ENCODE data around the gene C1QTNF2. TPM values are rescaled to one million over a fixed set of nuclear protein-coding genes. Genes with fewer than 3 reads are reported as not detected.
"Not testable (repeated sequence)": the region's sequence is repeated elsewhere in the genome, so short reads cannot be mapped to it uniquely, and the experiment has no call there.

Gene C1QTNF2
- polyA plus RNA-seq, 1 donor from 2014 or later, result 0.09 TPM

- no peak overlapping the region for H3K4me2 ChIP-seq (ENCODE audit: low read length)
These were observed 30.9 kb downstream of the C1QTNF2 start for GRCh38 chr5:160339406-160340130.

GRCh38 chr5:160334716-160335115 is 35.7 kb downstream of the C1QTNF2 start:
- not testable (repeated sequence) for H3K27me3 ChIP-seq (ENCODE audit: insufficient read depth, low read depth, low read length); H3K36me3 ChIP-seq (ENCODE audit: insufficient read depth, low read length); H3K9me2 ChIP-seq (ENCODE audit: insufficient read depth, low read length); H3K79me2 ChIP-seq (replicated peaks; ENCODE audit: insufficient read depth, low read length); H3K4me2 ChIP-seq (ENCODE audit: low read length); H3K27ac ChIP-seq (ENCODE audit: low read length); H3F3A ChIP-seq (ENCODE audit: insufficient read depth, low read length, poor library complexity, severe bottlenecking); H4K20me1 ChIP-seq (ENCODE audit: insufficient read depth); H3K4me3 ChIP-seq (ENCODE audit: low read length); H2AFZ ChIP-seq (ENCODE audit: low read depth, low read length); H3K9ac ChIP-seq (ENCODE audit: low read length); H3K9me3 ChIP-seq (ENCODE audit: low read length)

More at GRCh38 chr5:160339406-160340130, 30.9 kb downstream of the C1QTNF2 start:
- no peaks in the 10 kb centered on the region for H3K27me3 ChIP-seq (ENCODE audit: insufficient read depth, low read depth, low read length)
- no peak overlapping the region for H3K4me3 ChIP-seq (ENCODE audit: low read length)
- no peaks in the 10 kb centered on the region for H3K79me2 ChIP-seq (replicated peaks; ENCODE audit: insufficient read depth, low read length)
- no peak overlapping the region for H2AFZ ChIP-seq (ENCODE audit: low read depth, low read length)
- no peaks in the 10 kb centered on the region for H3K36me3 ChIP-seq (ENCODE audit: insufficient read depth, low read length)
- H3K9me3 ChIP-seq (ENCODE audit: low read length), result no peaks in the 10 kb centered on the region
- H3K27ac ChIP-seq (ENCODE audit: low read length), result no peak overlapping the region
- no peaks in the 10 kb centered on the region for H3F3A ChIP-seq (ENCODE audit: insufficient read depth, low read length, poor library complexity, severe bottlenecking)
- no peak overlapping the region for H3K9ac ChIP-seq (ENCODE audit: low read length)
- no peaks in the 10 kb centered on the region for H4K20me1 ChIP-seq (ENCODE audit: insufficient read depth)
- no peak for TF ChIP-seq POLR2AphosphoS5 (IDR thresholded peaks at IDR 0.05)
- TF ChIP-seq REST (IDR thresholded peaks at IDR 0.05; ENCODE audit: borderline replicate concordance), result no peak
- no peak for TF ChIP-seq RAD21 (conservative IDR thresholded peaks at IDR 0.05)
- no peak for TF ChIP-seq MXI1 (conservative IDR thresholded peaks at IDR 0.05; ENCODE audit: poor library complexity, severe bottlenecking)
- no peak for TF ChIP-seq EP300 (conservative IDR thresholded peaks at IDR 0.05; ENCODE audit: poor library complexity, severe bottlenecking)
- TF ChIP-seq EZH2 (IDR thresholded peaks at IDR 0.05; ENCODE audit: borderline replicate concordance, insufficient read depth, low read length, poor library complexity, severe bottlenecking), result no peak
- TF ChIP-seq SMC3 (conservative IDR thresholded peaks at IDR 0.05; ENCODE audit: poor library complexity), result no peak
- no peak for TF ChIP-seq CTCF (IDR thresholded peaks at IDR 0.05; ENCODE audit: poor library complexity, severe bottlenecking)
- no peak for TF ChIP-seq TAF1 (IDR thresholded peaks at IDR 0.05; ENCODE audit: low read depth)
- H3K9me2 ChIP-seq (ENCODE audit: insufficient read depth, low read length), result no peaks in the 10 kb centered on the region

All from neural cell (in vitro differentiated cells).